Body of pancreas (tissue), 4 donors: ENCODE data around the gene TP53AIP1.

Experiments used
- POLR2A ChIP-seq, 3 donors: fragments of 450-650 bp; IDR thresholded peaks; one replicate each; pipeline ENCODE4 v1.6.1; 2016; ENCODE audit warnings: antibody characterized with exemption in 3 of 3, mild to moderate bottlenecking in 2 of 3
- TF ChIP-seq, protein P1 (sequence below), 7 experiments: fragments of 450-650 bp in 4 of 7; fragments of 200-600 bp in 3 of 7; sonication (generic) in 3 of 7; IDR thresholded peaks; one replicate each; pipeline ENCODE4 v1.5.1; 2016 to 2019; ENCODE audit warnings: antibody characterized with exemption in 7 of 7

DNA sequence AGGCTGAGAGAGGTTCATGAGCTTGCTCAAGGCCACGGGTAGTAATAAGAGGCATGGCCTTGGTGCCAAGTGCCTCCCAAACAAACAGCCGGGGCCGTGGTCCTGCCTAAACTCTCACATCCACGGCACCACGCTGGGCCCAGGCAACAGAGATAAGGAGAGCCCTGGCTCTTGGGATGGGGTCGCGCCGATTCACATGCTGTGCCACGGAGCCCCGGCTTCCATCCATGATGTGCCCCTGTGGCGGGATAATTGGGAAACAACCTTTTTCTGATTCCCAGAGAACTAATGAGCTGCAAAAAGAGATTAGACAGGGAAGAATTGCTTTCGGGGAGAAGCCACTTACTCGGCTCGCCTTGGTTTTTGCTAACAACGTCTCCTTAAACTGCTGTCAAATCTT is 22.0 kb downstream of the TP53AIP1 start:
- TF ChIP-seq, protein P1, sequence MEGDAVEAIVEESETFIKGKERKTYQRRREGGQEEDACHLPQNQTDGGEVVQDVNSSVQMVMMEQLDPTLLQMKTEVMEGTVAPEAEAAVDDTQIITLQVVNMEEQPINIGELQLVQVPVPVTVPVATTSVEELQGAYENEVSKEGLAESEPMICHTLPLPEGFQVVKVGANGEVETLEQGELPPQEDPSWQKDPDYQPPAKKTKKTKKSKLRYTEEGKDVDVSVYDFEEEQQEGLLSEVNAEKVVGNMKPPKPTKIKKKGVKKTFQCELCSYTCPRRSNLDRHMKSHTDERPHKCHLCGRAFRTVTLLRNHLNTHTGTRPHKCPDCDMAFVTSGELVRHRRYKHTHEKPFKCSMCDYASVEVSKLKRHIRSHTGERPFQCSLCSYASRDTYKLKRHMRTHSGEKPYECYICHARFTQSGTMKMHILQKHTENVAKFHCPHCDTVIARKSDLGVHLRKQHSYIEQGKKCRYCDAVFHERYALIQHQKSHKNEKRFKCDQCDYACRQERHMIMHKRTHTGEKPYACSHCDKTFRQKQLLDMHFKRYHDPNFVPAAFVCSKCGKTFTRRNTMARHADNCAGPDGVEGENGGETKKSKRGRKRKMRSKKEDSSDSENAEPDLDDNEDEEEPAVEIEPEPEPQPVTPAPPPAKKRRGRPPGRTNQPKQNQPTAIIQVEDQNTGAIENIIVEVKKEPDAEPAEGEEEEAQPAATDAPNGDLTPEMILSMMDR (IDR thresholded peaks at IDR 0.05): no peak
- no peak for TF ChIP-seq POLR2A (IDR thresholded peaks at IDR 0.05)
